ENCODE data around the gene FUT7. TPM values are rescaled to one million over a fixed set of nuclear protein-coding genes. Genes with fewer than 3 reads are reported as not detected.

Gene FUT7
- total and polyA plus RNA-seq, 2 of the 13 experiments (the other 11 are each of a cell fraction or from before 2014, with no cell fraction given): 0.05 TPM; not detected in 1

DNA sequence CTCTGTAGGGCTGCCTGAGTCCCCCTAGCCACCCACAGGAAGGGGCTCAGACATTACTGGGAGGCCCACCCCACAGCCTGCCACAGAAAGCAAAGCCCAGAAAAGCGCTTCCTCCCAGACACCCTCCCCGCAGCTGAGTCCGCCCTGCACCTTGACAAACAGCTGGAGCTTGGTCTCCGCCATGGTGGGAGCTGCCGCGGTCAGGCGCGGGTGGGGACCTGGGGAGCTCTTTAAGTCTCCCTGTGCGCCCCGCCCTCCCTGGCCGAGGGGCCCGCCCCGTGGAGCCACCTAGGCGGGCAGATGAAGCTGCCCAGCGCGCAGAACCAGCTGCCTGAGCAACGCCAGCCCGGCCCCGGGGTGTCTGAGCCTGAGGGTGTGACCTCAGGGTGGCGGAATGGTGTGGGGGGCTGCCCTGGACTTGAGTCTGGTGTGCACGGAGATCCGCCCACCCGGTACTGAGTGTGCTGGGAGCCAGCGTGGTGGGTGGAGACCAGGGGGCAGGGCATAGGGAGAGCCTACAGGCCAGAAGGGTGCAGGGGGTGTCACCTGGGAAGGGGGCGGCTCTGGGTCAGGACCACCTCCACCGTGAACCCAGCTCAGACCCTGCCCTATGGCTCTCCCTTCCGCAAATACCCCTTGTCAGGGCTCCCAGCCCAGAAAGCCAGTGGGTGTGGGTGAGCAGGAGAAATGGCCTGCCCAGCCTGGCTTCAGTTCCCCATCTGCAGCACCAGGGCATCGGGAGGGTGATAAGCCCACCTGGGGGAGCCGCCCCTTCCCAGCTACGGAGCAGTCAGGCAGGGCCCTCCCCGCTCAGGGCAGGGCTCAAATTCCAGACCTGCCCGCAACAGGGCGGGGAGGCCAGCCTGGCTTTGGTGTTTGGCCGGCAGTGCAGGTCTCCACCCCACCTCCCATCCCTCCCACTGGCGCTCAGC lies 35.3 kb downstream of the FUT7 start, which contains the start of gene CLIC3 (continued):
- TF ChIP-seq ZBTB7A (CRISPR knock-in tag; IDR thresholded peaks at IDR 0.05) (peak; percentile 66; the same call in 1 of the 2 replicates), ZNF747 (CRISPR knock-in tag; IDR thresholded peaks at IDR 0.05; ENCODE audit: borderline replicate concordance) (0 out of 2 replicates have a peak, but pooled peaks have one; percentile 43), LCORL (IDR thresholded peaks at IDR 0.05) (no peak), LCORL (CRISPR knock-in tag; IDR thresholded peaks at IDR 0.05) (peak; percentile 80), KMT2A (CRISPR knock-in tag; IDR thresholded peaks at IDR 0.05) (0 out of 2 replicates have a peak, but pooled peaks have one; percentile 14), ETV5 (CRISPR knock-in tag; IDR thresholded peaks at IDR 0.05; ENCODE audit: borderline replicate concordance) (no peak), SP1 (IDR thresholded peaks at IDR 0.05) (no peak), SP1 (CRISPR knock-in tag; IDR thresholded peaks at IDR 0.05) (0 out of 2 replicates have a peak, but pooled peaks have one; percentile 8), KLF9 (CRISPR knock-in tag; IDR thresholded peaks at IDR 0.05; ENCODE audit: low read depth) (no peak), FOSL2 (CRISPR knock-in tag; IDR thresholded peaks at IDR 0.05) (no peak), POLR2AphosphoS2 (IDR thresholded peaks at IDR 0.05; ENCODE audit: low read depth, low read length) (no peak), ZNF737 (CRISPR knock-in tag; IDR thresholded peaks at IDR 0.05; ENCODE audit: borderline replicate concordance) (no peak), SAP130 (CRISPR knock-in tag; IDR thresholded peaks at IDR 0.05; ENCODE audit: low read depth) (no peak; the same call in none of the 2 replicates), RBFOX2 (IDR thresholded peaks at IDR 0.05; ENCODE audit: low read depth, low read length) (0 out of 2 replicates have a peak, but pooled peaks have one; percentile 16), MYC (CRISPR knock-in tag; IDR thresholded peaks at IDR 0.05; ENCODE audit: borderline replicate concordance) (no peak), NR2F6 (IDR thresholded peaks at IDR 0.05) (no peak; the same call in 1 of the 2 replicates), NR2F6 (CRISPR knock-in tag; IDR thresholded peaks at IDR 0.05) (0 out of 2 replicates have a peak, but pooled peaks have one; percentile 39), NRL (CRISPR knock-in tag; IDR thresholded peaks at IDR 0.05; ENCODE audit: borderline replicate concordance) (peak; percentile 83), ZFP36 (IDR thresholded peaks at IDR 0.05; ENCODE audit: borderline replicate concordance, low read depth, low read length, partially characterized antibody) (no peak)
- TF ChIP-seq, protein P1, sequence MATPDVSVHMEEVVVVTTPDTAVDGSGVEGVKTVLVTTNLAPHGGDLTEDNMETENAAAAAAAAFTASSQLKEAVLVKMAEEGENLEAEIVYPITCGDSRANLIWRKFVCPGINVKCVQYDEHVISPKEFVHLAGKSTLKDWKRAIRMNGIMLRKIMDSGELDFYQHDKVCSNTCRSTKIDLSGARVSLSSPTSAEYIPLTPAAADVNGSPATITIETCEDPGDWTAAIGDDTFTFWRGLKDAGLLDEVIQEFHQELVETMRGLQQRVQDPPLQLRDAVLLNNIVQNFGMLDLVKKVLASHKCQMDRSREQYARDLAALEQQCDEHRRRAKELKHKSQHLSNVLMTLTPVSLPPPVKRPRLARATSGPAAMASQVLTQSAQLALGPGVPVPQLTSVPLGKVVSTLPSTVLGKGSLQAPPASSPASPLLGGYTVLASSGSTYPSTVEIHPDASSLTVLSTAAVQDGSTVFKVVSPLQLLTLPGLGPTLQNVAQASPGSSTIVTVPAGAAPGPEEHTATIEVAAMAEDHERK (CRISPR knock-in tag; IDR thresholded peaks at IDR 0.05; ENCODE audit: low read depth): no peak
- TF ChIP-seq, protein P2, sequence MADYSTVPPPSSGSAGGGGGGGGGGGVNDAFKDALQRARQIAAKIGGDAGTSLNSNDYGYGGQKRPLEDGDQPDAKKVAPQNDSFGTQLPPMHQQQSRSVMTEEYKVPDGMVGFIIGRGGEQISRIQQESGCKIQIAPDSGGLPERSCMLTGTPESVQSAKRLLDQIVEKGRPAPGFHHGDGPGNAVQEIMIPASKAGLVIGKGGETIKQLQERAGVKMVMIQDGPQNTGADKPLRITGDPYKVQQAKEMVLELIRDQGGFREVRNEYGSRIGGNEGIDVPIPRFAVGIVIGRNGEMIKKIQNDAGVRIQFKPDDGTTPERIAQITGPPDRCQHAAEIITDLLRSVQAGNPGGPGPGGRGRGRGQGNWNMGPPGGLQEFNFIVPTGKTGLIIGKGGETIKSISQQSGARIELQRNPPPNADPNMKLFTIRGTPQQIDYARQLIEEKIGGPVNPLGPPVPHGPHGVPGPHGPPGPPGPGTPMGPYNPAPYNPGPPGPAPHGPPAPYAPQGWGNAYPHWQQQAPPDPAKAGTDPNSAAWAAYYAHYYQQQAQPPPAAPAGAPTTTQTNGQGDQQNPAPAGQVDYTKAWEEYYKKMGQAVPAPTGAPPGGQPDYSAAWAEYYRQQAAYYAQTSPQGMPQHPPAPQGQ (CRISPR knock-in tag; IDR thresholded peaks at IDR 0.05; ENCODE audit: borderline replicate concordance): no peak
- TF ChIP-seq, protein P3, sequence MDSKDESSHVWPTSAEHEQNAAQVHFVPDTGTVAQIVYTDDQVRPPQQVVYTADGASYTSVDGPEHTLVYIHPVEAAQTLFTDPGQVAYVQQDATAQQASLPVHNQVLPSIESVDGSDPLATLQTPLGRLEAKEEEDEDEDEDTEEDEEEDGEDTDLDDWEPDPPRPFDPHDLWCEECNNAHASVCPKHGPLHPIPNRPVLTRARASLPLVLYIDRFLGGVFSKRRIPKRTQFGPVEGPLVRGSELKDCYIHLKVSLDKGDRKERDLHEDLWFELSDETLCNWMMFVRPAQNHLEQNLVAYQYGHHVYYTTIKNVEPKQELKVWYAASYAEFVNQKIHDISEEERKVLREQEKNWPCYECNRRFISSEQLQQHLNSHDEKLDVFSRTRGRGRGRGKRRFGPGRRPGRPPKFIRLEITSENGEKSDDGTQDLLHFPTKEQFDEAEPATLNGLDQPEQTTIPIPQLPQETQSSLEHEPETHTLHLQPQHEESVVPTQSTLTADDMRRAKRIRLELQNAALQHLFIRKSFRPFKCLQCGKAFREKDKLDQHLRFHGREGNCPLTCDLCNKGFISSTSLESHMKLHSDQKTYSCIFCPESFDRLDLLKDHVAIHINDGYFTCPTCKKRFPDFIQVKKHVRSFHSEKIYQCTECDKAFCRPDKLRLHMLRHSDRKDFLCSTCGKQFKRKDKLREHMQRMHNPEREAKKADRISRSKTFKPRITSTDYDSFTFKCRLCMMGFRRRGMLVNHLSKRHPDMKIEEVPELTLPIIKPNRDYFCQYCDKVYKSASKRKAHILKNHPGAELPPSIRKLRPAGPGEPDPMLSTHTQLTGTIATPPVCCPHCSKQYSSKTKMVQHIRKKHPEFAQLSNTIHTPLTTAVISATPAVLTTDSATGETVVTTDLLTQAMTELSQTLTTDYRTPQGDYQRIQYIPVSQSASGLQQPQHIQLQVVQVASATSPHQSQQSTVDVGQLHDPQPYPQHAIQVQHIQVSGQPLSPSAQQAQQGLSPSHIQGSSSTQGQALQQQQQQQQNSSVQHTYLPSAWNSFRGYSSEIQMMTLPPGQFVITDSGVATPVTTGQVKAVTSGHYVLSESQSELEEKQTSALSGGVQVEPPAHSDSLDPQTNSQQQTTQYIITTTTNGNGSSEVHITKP (CRISPR knock-in tag; IDR thresholded peaks at IDR 0.05; ENCODE audit: low read depth): peak; percentile 41; the same call in 1 of the 2 replicates
- TF ChIP-seq, protein P4, sequence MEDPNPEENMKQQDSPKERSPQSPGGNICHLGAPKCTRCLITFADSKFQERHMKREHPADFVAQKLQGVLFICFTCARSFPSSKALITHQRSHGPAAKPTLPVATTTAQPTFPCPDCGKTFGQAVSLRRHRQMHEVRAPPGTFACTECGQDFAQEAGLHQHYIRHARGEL (CRISPR knock-in tag; IDR thresholded peaks at IDR 0.05): no peak
